ENCODE measurements around the gene NOX1. TPM values are rescaled to one million over a fixed set of nuclear protein-coding genes. Genes with fewer than 3 reads are reported as not detected.
A peak's percentile ranks its signal among the peaks of the same experiment; 100 is the strongest.

The NOX1 gene
- total and polyA plus RNA-seq, 2 of the 13 experiments (the other 11 are each of a cell fraction or from before 2014, with no cell fraction given) = 0.07 TPM; not detected in 1

DNA sequence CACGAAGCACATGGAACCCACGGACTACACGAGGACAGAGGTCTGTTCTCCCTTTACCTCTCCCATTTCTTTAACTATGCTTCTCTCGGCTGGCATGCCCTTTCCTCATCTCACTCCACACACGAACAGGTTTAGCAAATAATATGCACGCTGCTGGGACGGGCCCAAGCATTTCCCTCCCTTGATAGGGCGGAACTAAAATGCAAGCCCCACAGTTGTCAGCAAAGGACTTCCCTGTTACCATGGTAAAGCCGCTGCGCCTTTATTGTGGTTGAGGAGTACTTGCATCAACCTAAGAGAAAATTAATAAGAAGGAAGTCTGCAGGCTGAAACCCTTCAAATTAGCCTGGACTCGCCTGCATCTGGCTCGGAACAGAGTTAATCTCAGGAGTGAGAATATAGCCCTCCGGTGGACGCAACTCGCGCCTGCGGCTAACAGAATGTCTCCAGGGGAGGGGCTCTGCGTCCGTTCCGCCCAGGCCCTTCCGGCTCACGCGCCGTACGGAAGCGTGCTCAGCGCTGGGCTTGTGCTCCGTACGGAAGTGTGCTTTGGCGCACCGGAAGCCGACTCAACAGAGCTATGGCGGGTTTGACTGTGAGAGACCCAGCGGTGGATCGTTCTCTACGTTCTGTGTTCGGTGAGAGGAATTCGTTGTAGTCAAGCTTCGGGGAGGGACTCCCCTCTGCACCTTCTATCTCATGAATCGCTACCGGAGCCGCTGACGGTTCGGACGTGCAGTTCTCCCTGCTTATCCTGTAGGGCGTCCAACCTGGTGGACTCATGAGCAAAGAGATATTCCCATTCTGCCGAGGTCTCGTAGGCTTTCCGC, 54.1 kb downstream of the NOX1 start, which contains the start of gene CSTF2 (continued):
- TF ChIP-seq GZF1 (CRISPR knock-in tag; IDR thresholded peaks at IDR 0.05) (no peak), ZNF567 (CRISPR knock-in tag; IDR thresholded peaks at IDR 0.05; ENCODE audit: borderline replicate concordance) (no peak), KDM4B (CRISPR knock-in tag; IDR thresholded peaks at IDR 0.05) (no peak), ZNF432 (CRISPR knock-in tag; IDR thresholded peaks at IDR 0.05; ENCODE audit: borderline replicate concordance) (no peak), FOSL1 (CRISPR knock-in tag; IDR thresholded peaks at IDR 0.05; ENCODE audit: borderline replicate concordance) (no peak), ZNF792 (CRISPR knock-in tag; IDR thresholded peaks at IDR 0.05) (peak; percentile 15; the same call in 1 of the 2 replicates), NR3C1 (CRISPR knock-in tag; IDR thresholded peaks at IDR 0.05) (no peak), ZNF737 (CRISPR knock-in tag; IDR thresholded peaks at IDR 0.05; ENCODE audit: borderline replicate concordance) (no peak), MED8 (CRISPR knock-in tag; IDR thresholded peaks at IDR 0.05; ENCODE audit: insufficient replicate concordance) (no peak), ZNF563 (CRISPR knock-in tag; IDR thresholded peaks at IDR 0.05) (peak; percentile 52; the same call in 1 of the 2 replicates), MEIS2 (CRISPR knock-in tag; IDR thresholded peaks at IDR 0.05) (0 out of 2 replicates have a peak, but pooled peaks have one; percentile 30), ZNF777 (CRISPR knock-in tag; IDR thresholded peaks at IDR 0.05) (0 out of 2 replicates have a peak, but pooled peaks have one; percentile 40), ZNF160 (CRISPR knock-in tag; IDR thresholded peaks at IDR 0.05) (no peak), CENPT (CRISPR knock-in tag; IDR thresholded peaks at IDR 0.05; ENCODE audit: low read depth) (no peak), CENPX (CRISPR knock-in tag; IDR thresholded peaks at IDR 0.05) (no peak)
- TF ChIP-seq, protein P1, sequence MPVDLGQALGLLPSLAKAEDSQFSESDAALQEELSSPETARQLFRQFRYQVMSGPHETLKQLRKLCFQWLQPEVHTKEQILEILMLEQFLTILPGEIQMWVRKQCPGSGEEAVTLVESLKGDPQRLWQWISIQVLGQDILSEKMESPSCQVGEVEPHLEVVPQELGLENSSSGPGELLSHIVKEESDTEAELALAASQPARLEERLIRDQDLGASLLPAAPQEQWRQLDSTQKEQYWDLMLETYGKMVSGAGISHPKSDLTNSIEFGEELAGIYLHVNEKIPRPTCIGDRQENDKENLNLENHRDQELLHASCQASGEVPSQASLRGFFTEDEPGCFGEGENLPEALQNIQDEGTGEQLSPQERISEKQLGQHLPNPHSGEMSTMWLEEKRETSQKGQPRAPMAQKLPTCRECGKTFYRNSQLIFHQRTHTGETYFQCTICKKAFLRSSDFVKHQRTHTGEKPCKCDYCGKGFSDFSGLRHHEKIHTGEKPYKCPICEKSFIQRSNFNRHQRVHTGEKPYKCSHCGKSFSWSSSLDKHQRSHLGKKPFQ (CRISPR knock-in tag; IDR thresholded peaks at IDR 0.05; ENCODE audit: insufficient replicate concordance) = no peak
- TF ChIP-seq, protein P2, sequence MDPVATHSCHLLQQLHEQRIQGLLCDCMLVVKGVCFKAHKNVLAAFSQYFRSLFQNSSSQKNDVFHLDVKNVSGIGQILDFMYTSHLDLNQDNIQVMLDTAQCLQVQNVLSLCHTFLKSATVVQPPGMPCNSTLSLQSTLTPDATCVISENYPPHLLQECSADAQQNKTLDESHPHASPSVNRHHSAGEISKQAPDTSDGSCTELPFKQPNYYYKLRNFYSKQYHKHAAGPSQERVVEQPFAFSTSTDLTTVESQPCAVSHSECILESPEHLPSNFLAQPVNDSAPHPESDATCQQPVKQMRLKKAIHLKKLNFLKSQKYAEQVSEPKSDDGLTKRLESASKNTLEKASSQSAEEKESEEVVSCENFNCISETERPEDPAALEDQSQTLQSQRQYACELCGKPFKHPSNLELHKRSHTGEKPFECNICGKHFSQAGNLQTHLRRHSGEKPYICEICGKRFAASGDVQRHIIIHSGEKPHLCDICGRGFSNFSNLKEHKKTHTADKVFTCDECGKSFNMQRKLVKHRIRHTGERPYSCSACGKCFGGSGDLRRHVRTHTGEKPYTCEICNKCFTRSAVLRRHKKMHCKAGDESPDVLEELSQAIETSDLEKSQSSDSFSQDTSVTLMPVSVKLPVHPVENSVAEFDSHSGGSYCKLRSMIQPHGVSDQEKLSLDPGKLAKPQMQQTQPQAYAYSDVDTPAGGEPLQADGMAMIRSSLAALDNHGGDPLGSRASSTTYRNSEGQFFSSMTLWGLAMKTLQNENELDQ (CRISPR knock-in tag; IDR thresholded peaks at IDR 0.05; ENCODE audit: borderline replicate concordance) = no peak
- TF ChIP-seq, protein P3, sequence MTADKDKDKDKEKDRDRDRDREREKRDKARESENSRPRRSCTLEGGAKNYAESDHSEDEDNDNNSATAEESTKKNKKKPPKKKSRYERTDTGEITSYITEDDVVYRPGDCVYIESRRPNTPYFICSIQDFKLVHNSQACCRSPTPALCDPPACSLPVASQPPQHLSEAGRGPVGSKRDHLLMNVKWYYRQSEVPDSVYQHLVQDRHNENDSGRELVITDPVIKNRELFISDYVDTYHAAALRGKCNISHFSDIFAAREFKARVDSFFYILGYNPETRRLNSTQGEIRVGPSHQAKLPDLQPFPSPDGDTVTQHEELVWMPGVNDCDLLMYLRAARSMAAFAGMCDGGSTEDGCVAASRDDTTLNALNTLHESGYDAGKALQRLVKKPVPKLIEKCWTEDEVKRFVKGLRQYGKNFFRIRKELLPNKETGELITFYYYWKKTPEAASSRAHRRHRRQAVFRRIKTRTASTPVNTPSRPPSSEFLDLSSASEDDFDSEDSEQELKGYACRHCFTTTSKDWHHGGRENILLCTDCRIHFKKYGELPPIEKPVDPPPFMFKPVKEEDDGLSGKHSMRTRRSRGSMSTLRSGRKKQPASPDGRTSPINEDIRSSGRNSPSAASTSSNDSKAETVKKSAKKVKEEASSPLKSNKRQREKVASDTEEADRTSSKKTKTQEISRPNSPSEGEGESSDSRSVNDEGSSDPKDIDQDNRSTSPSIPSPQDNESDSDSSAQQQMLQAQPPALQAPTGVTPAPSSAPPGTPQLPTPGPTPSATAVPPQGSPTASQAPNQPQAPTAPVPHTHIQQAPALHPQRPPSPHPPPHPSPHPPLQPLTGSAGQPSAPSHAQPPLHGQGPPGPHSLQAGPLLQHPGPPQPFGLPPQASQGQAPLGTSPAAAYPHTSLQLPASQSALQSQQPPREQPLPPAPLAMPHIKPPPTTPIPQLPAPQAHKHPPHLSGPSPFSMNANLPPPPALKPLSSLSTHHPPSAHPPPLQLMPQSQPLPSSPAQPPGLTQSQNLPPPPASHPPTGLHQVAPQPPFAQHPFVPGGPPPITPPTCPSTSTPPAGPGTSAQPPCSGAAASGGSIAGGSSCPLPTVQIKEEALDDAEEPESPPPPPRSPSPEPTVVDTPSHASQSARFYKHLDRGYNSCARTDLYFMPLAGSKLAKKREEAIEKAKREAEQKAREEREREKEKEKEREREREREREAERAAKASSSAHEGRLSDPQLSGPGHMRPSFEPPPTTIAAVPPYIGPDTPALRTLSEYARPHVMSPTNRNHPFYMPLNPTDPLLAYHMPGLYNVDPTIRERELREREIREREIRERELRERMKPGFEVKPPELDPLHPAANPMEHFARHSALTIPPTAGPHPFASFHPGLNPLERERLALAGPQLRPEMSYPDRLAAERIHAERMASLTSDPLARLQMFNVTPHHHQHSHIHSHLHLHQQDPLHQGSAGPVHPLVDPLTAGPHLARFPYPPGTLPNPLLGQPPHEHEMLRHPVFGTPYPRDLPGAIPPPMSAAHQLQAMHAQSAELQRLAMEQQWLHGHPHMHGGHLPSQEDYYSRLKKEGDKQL (CRISPR knock-in tag; IDR thresholded peaks at IDR 0.05; ENCODE audit: low read depth) = no peak
- TF ChIP-seq, protein P4, sequence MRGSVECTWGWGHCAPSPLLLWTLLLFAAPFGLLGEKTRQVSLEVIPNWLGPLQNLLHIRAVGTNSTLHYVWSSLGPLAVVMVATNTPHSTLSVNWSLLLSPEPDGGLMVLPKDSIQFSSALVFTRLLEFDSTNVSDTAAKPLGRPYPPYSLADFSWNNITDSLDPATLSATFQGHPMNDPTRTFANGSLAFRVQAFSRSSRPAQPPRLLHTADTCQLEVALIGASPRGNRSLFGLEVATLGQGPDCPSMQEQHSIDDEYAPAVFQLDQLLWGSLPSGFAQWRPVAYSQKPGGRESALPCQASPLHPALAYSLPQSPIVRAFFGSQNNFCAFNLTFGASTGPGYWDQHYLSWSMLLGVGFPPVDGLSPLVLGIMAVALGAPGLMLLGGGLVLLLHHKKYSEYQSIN (CRISPR knock-in tag; IDR thresholded peaks at IDR 0.05; ENCODE audit: borderline replicate concordance) = no peak
